NB4 (cell line): ENCODE measurements around the gene TMEM100.

ENCODE experiments used
- DNase-seq: peaks from one replicate; pipeline ENCODE4 v3.0.0; 2010; ENCODE audit warnings: low read depth
- H3K4me3 ChIP-seq: one replicate; pipeline ENCODE4 v1.5.1; 2011; ENCODE audit warnings: mild to moderate bottlenecking, low read depth, low read length, moderate library complexity
- CTCF ChIP-seq: IDR thresholded peaks from one replicate; pipeline ENCODE4 v1.5.1; 2012; ENCODE audit warnings: low read depth, low read length
- MAX ChIP-seq: IDR thresholded peaks from 2 replicates; pipeline ENCODE4 v1.6.1; 2011; ENCODE audit warnings: low read depth, low read length
- MYC ChIP-seq: IDR thresholded peaks from 2 replicates; pipeline ENCODE4 v1.6.1; 2011; ENCODE audit warnings: low read depth, low read length
- POLR2A ChIP-seq: IDR thresholded peaks from 2 replicates; pipeline ENCODE4 v1.6.1; 2011; ENCODE audit warnings: mild to moderate bottlenecking; ENCODE audit not compliant: insufficient read length; ENCODE audit errors: extremely low read depth

Gene TMEM100

GRCh38 chr17:55709984-55710383, 12.7 kb downstream of the TMEM100 start:
- DNase-seq, result no peak
- H3K4me3 ChIP-seq, result no peak overlapping the region

GRCh38 chr17:55709440-55709839, 13.2 kb downstream of the TMEM100 start:
- no peak for TF ChIP-seq MYC
- TF ChIP-seq CTCF, result no peak
- TF ChIP-seq MAX, result no peak
- no peak for TF ChIP-seq POLR2A
- DNase-seq, result no peak
- no peak overlapping the region for H3K4me3 ChIP-seq

More at GRCh38 chr17:55709984-55710383, 12.7 kb downstream of the TMEM100 start:
- no peak for TF ChIP-seq MAX
- no peak for TF ChIP-seq POLR2A
- no peak for TF ChIP-seq CTCF
- TF ChIP-seq MYC, result no peak

GRCh38 chr17:55708175-55708974, 14.3 kb downstream of the TMEM100 start:
- H3K4me3 ChIP-seq, result no peak overlapping the region
- DNase-seq, result no peak
- TF ChIP-seq MYC (no peak), MAX (no peak), POLR2A (no peak), CTCF (no peak)

- H3K4me3 ChIP-seq, result no peak overlapping the region
- TF ChIP-seq MYC (no peak), POLR2A (no peak), CTCF (no peak), MAX (no peak)
- DNase-seq, result no peak
Measured at GRCh38 chr17:55706808-55707773, 15.6 kb downstream of the TMEM100 start.

- no peak for TF ChIP-seq POLR2A
- no peak for TF ChIP-seq MAX
- TF ChIP-seq MYC, result no peak
- TF ChIP-seq CTCF, result no peak
- no peak overlapping the region for H3K4me3 ChIP-seq
- no peak for DNase-seq
Measured at GRCh38 chr17:55705847-55706246, 16.8 kb downstream of the TMEM100 start.
